Mammary epithelial cell (primary cell): ENCODE results near the gene PCCA.

ENCODE experiments used
- EZH2 ChIP-seq: IDR thresholded peaks from 2 replicates; pipeline ENCODE4 v1.6.1; 2012; ENCODE audit warnings: low read length, inconsistent platforms, borderline replicate concordance
- TF ChIP-seq, protein P1 (sequence below), 2 donors: IDR thresholded peaks in 1 of 2; conservative IDR thresholded peaks in 1 of 2; 2 replicates each; pipeline ENCODE4 v1.5.1; 2011 to 2012; ENCODE audit warnings: inconsistent platforms in 2 of 2, low read length in 2 of 2, mild to moderate bottlenecking in 2 of 2, control low read depth in 1 of 2, low read depth in 1 of 2; ENCODE audit not compliant: insufficient read depth in 1 of 2; ENCODE audit errors: extremely low read depth in 1 of 2

- TF ChIP-seq, protein P1, sequence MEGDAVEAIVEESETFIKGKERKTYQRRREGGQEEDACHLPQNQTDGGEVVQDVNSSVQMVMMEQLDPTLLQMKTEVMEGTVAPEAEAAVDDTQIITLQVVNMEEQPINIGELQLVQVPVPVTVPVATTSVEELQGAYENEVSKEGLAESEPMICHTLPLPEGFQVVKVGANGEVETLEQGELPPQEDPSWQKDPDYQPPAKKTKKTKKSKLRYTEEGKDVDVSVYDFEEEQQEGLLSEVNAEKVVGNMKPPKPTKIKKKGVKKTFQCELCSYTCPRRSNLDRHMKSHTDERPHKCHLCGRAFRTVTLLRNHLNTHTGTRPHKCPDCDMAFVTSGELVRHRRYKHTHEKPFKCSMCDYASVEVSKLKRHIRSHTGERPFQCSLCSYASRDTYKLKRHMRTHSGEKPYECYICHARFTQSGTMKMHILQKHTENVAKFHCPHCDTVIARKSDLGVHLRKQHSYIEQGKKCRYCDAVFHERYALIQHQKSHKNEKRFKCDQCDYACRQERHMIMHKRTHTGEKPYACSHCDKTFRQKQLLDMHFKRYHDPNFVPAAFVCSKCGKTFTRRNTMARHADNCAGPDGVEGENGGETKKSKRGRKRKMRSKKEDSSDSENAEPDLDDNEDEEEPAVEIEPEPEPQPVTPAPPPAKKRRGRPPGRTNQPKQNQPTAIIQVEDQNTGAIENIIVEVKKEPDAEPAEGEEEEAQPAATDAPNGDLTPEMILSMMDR (conservative IDR thresholded peaks at IDR 0.05 in 1 of 2, IDR thresholded peaks at IDR 0.05 in 1 of 2; ENCODE audit: extremely low read depth in 1 of 2, insufficient read depth in 1 of 2, low read depth in 1 of 2, low read length in 2 of 2), result no peak
- no peak for TF ChIP-seq EZH2
Observed at GRCh38 chr13:100493418-100493817, 404.5 kb downstream of the PCCA start.
